ENCODE results near the gene EHD3.

DNA sequence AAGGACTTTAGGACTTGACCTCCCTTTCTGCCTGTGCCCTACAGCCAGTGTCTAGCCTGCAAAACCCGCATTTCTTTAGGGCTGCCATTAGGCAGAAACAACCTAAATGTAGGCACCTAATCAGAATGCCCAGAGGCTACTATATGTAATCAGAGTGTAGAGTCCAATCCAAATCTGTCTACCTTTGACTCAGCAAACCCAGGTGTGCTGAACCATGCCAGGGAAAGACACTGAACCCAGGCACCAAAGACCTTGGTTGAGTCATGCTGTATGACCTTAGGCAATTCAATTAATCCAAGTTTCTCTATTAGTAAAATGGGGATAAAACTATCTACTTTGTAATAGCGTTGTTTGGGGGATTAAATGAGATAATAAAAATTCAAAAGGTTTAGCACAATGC lies 37.3 kb upstream of the EHD3 start:
- TF ChIP-seq, protein P1, sequence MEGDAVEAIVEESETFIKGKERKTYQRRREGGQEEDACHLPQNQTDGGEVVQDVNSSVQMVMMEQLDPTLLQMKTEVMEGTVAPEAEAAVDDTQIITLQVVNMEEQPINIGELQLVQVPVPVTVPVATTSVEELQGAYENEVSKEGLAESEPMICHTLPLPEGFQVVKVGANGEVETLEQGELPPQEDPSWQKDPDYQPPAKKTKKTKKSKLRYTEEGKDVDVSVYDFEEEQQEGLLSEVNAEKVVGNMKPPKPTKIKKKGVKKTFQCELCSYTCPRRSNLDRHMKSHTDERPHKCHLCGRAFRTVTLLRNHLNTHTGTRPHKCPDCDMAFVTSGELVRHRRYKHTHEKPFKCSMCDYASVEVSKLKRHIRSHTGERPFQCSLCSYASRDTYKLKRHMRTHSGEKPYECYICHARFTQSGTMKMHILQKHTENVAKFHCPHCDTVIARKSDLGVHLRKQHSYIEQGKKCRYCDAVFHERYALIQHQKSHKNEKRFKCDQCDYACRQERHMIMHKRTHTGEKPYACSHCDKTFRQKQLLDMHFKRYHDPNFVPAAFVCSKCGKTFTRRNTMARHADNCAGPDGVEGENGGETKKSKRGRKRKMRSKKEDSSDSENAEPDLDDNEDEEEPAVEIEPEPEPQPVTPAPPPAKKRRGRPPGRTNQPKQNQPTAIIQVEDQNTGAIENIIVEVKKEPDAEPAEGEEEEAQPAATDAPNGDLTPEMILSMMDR (IDR thresholded peaks at IDR 0.05) = no peak
- no peak for TF ChIP-seq ZFX (IDR thresholded peaks at IDR 0.05; ENCODE audit: borderline replicate concordance)
